ENCODE data around the gene MUL1. TPM values are rescaled to one million over a fixed set of nuclear protein-coding genes. Genes with fewer than 3 reads are reported as not detected.
A peak's percentile ranks its signal among the peaks of the same experiment; 100 is the strongest.

MUL1 gene
- total and polyA plus RNA-seq, 9 of the 15 experiments (the other 6 are each of a cell fraction or from before 2014, with no cell fraction given), result 10.4 to 32.9 (median 19.3) TPM

DNA sequence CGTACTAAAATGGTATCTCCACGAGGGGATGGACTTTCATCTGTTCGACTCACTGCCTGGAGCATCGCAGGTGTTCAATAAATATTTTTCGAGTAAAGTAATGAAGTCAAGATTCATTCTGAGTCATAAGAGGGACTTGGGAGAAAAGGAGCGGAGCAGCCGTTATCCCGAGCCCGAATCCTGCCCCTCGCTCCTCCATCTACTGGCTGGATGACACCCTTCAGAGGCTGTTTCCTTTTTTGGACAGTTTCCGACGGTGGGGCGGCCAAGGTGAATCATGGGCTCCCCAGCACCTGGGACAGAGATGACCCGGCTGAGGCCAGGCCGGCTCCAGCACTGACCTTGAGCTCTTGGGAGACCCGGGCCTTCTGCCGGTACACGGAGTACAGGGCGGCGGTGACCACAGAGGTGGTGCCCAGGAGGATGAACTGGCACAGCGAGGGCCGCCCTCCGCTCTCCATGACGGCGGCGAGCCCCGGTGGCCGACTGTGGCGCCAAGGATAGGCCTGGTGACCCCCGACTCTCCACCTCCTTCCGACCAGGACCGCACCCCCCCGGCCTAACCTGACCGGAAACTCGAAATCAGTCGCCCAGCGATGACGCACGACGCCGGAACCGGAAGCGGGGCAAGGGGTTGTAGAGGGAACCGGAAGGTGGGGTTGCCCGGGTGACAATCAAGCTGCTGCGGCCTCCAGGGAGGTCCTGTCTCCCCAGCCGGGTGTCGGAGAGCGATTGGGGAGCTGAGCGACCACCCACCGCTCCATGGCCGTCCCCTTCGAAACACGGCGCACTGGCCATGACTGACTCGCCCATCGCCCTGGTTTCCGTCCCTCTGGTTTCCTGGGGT lies at the start of gene MUL1 (continued):
- TF ChIP-seq MAFF (IDR thresholded peaks at IDR 0.05; ENCODE audit: low read length), result no peak
- no peak for TF ChIP-seq ZC3H8 (IDR thresholded peaks at IDR 0.05)
- peak; percentile 89 for TF ChIP-seq HCFC1 (IDR thresholded peaks at IDR 0.05; ENCODE audit: low read depth, low read length)
- TF ChIP-seq FOXJ3 (CRISPR knock-in tag; IDR thresholded peaks at IDR 0.05), result no peak
- TF ChIP-seq, protein P1, sequence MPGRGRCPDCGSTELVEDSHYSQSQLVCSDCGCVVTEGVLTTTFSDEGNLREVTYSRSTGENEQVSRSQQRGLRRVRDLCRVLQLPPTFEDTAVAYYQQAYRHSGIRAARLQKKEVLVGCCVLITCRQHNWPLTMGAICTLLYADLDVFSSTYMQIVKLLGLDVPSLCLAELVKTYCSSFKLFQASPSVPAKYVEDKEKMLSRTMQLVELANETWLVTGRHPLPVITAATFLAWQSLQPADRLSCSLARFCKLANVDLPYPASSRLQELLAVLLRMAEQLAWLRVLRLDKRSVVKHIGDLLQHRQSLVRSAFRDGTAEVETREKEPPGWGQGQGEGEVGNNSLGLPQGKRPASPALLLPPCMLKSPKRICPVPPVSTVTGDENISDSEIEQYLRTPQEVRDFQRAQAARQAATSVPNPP (IDR thresholded peaks at IDR 0.05; ENCODE audit: borderline replicate concordance, insufficient read depth, insufficient read length), result no peak
- TF ChIP-seq, protein P2, sequence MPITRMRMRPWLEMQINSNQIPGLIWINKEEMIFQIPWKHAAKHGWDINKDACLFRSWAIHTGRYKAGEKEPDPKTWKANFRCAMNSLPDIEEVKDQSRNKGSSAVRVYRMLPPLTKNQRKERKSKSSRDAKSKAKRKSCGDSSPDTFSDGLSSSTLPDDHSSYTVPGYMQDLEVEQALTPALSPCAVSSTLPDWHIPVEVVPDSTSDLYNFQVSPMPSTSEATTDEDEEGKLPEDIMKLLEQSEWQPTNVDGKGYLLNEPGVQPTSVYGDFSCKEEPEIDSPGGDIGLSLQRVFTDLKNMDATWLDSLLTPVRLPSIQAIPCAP (CRISPR knock-in tag; IDR thresholded peaks at IDR 0.05; ENCODE audit: borderline replicate concordance), result no peak
- no peak for TF ChIP-seq KAT8 (IDR thresholded peaks at IDR 0.05; ENCODE audit: low read depth)
- TF ChIP-seq, protein P3, sequence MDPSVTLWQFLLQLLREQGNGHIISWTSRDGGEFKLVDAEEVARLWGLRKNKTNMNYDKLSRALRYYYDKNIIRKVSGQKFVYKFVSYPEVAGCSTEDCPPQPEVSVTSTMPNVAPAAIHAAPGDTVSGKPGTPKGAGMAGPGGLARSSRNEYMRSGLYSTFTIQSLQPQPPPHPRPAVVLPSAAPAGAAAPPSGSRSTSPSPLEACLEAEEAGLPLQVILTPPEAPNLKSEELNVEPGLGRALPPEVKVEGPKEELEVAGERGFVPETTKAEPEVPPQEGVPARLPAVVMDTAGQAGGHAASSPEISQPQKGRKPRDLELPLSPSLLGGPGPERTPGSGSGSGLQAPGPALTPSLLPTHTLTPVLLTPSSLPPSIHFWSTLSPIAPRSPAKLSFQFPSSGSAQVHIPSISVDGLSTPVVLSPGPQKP (CRISPR knock-in tag; IDR thresholded peaks at IDR 0.05), result 0 out of 2 replicates have a peak, but pooled peaks have one; percentile 71
- TF ChIP-seq NELFE (IDR thresholded peaks at IDR 0.05; ENCODE audit: insufficient read depth, insufficient read length), result no peak
- TF ChIP-seq, protein P4, sequence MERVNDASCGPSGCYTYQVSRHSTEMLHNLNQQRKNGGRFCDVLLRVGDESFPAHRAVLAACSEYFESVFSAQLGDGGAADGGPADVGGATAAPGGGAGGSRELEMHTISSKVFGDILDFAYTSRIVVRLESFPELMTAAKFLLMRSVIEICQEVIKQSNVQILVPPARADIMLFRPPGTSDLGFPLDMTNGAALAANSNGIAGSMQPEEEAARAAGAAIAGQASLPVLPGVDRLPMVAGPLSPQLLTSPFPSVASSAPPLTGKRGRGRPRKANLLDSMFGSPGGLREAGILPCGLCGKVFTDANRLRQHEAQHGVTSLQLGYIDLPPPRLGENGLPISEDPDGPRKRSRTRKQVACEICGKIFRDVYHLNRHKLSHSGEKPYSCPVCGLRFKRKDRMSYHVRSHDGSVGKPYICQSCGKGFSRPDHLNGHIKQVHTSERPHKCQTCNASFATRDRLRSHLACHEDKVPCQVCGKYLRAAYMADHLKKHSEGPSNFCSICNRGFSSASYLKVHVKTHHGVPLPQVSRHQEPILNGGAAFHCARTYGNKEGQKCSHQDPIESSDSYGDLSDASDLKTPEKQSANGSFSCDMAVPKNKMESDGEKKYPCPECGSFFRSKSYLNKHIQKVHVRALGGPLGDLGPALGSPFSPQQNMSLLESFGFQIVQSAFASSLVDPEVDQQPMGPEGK (CRISPR knock-in tag; IDR thresholded peaks at IDR 0.05; ENCODE audit: borderline replicate concordance), result 0 out of 2 replicates have a peak, but pooled peaks have one; percentile 65
- TF ChIP-seq, protein P5, sequence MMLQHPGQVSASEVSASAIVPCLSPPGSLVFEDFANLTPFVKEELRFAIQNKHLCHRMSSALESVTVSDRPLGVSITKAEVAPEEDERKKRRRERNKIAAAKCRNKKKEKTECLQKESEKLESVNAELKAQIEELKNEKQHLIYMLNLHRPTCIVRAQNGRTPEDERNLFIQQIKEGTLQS (IDR thresholded peaks at IDR 0.05), result peak; percentile 62; the same call in 1 of the 2 replicates
- TF ChIP-seq, protein P5 (CRISPR knock-in tag; conservative IDR thresholded peaks at IDR 0.05), result no peak
- TF ChIP-seq SIN3B (IDR thresholded peaks at IDR 0.05; ENCODE audit: low read depth), result peak; percentile 97
- TF ChIP-seq, protein P6, sequence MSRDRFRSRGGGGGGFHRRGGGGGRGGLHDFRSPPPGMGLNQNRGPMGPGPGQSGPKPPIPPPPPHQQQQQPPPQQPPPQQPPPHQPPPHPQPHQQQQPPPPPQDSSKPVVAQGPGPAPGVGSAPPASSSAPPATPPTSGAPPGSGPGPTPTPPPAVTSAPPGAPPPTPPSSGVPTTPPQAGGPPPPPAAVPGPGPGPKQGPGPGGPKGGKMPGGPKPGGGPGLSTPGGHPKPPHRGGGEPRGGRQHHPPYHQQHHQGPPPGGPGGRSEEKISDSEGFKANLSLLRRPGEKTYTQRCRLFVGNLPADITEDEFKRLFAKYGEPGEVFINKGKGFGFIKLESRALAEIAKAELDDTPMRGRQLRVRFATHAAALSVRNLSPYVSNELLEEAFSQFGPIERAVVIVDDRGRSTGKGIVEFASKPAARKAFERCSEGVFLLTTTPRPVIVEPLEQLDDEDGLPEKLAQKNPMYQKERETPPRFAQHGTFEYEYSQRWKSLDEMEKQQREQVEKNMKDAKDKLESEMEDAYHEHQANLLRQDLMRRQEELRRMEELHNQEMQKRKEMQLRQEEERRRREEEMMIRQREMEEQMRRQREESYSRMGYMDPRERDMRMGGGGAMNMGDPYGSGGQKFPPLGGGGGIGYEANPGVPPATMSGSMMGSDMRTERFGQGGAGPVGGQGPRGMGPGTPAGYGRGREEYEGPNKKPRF (IDR thresholded peaks at IDR 0.05; ENCODE audit: low read depth, low read length), result no peak
- no peak for TF ChIP-seq ILK (tag; IDR thresholded peaks at IDR 0.05; ENCODE audit: borderline replicate concordance, low read depth)
- 0 out of 2 replicates have a peak, but pooled peaks have one; percentile 26 for TF ChIP-seq GTF2A2 (tag; IDR thresholded peaks at IDR 0.05)
- peak in 1 of 2 experiments; percentile 95; a peak in 2 of 4 replicates for TF ChIP-seq HDAC1 (IDR thresholded peaks at IDR 0.05)
